SK-N-MC (cell line): Measurements from ENCODE around the gene CFI.

Experiments used
- DNase-seq: peaks from one replicate; pipeline ENCODE4 v3.0.0-alpha.2; 2011; ENCODE audit warnings: low read depth, low spot score
- H3K27ac ChIP-seq: fragments of 200-600 bp; sonication (generic); 2 replicates; pipeline ENCODE4 v1.5.1; 2016; ENCODE audit warnings: mixed run types
- H3K36me3 ChIP-seq: fragments of 200-600 bp; sonication (generic); 2 replicates; pipeline ENCODE4 v1.6.1; 2017; ENCODE audit warnings: antibody characterized with exemption, low read length, mixed read lengths; ENCODE audit not compliant: insufficient read depth
- H3K4me3 ChIP-seq: fragments of 200-600 bp; sonication (generic); 2 replicates; pipeline ENCODE4 v1.5.1; 2016
- H3K9ac ChIP-seq: fragments of 200-600 bp; sonication (generic); 2 replicates; pipeline ENCODE4 v1.8.0; 2017; ENCODE audit warnings: mixed run types, mixed read lengths; ENCODE audit not compliant: insufficient read length
- H3K9me3 ChIP-seq: fragments of 200-600 bp; sonication (generic); 2 replicates; pipeline ENCODE4 v1.6.1; 2017; ENCODE audit warnings: low read depth, mild to moderate bottlenecking, antibody characterized with exemption, low read length, moderate library complexity, mixed read lengths
- EZH2 ChIP-seq: fragments of 200-600 bp; sonication (generic); IDR thresholded peaks from one replicate; pipeline ENCODE4 v1.6.1; 2017; ENCODE audit warnings: antibody characterized with exemption
- FOXP2 ChIP-seq: optimal IDR thresholded peaks from 2 replicates; pipeline ENCODE3; 2011; ENCODE audit warnings: mild to moderate bottlenecking, moderate library complexity; ENCODE audit not compliant: insufficient read depth; ENCODE audit errors: extremely low read length, control extremely low read depth
- POLR2AphosphoS5 ChIP-seq: IDR thresholded peaks from 2 replicates; pipeline ENCODE4 v1.6.1; 2012; ENCODE audit warnings: mild to moderate bottlenecking, low read depth, low read length, borderline replicate concordance

CFI gene

GRCh38 chr4:109764789-109765402, 36.9 kb downstream of the CFI start:
- no peak for DNase-seq
- H3K9me3 ChIP-seq, result no peaks in the 10 kb centered on the region
- TF ChIP-seq FOXP2 (no peak), EZH2 (no peak), POLR2AphosphoS5 (no peak)
- no peaks in the 10 kb centered on the region for H3K36me3 ChIP-seq
- H3K9ac ChIP-seq, result no peak overlapping the region
- H3K27ac ChIP-seq, result no peak overlapping the region
- no peak overlapping the region for H3K4me3 ChIP-seq

GRCh38 chr4:109764376-109764775, 37.4 kb downstream of the CFI start:
- H3K4me3 ChIP-seq, result no peak overlapping the region
- no peaks in the 10 kb centered on the region for H3K36me3 ChIP-seq
- H3K27ac ChIP-seq, result no peak overlapping the region
- DNase-seq, result no peak
- H3K9me3 ChIP-seq, result no peaks in the 10 kb centered on the region
- TF ChIP-seq EZH2 (no peak), FOXP2 (no peak), POLR2AphosphoS5 (no peak)
- H3K9ac ChIP-seq, result no peak overlapping the region

- H3K27ac ChIP-seq, result no peak overlapping the region
- no peak overlapping the region for H3K4me3 ChIP-seq
- no peaks in the 10 kb centered on the region for H3K36me3 ChIP-seq
- H3K9me3 ChIP-seq, result no peaks in the 10 kb centered on the region
- TF ChIP-seq EZH2, result no peak
- TF ChIP-seq POLR2AphosphoS5, result no peak
- TF ChIP-seq FOXP2, result no peak
- no peak for DNase-seq
- H3K9ac ChIP-seq, result no peak overlapping the region
These were observed 41.1 kb downstream of the CFI start for GRCh38 chr4:109760682-109761081.

- TF ChIP-seq FOXP2 (no peak), POLR2AphosphoS5 (no peak), EZH2 (no peak)
- H3K9ac ChIP-seq, result no peak overlapping the region
- no peak overlapping the region for H3K4me3 ChIP-seq
- DNase-seq, result no peak
- H3K36me3 ChIP-seq, result no peaks in the 10 kb centered on the region
- H3K27ac ChIP-seq, result no peak overlapping the region
- no peaks in the 10 kb centered on the region for H3K9me3 ChIP-seq
These were observed 46.1 kb downstream of the CFI start for GRCh38 chr4:109755656-109756055.

GRCh38 chr4:109754093-109754857, 47.5 kb downstream of the CFI start:
- no peak for TF ChIP-seq POLR2AphosphoS5
- TF ChIP-seq FOXP2, result no peak
- TF ChIP-seq EZH2, result no peak
- H3K4me3 ChIP-seq, result no peak overlapping the region

GRCh38 chr4:109752525-109752924, 49.3 kb downstream of the CFI start:
- Histone ChIP-seq H3K4me3 (no peak overlapping the region), H3K27ac (no peak overlapping the region), H3K9me3 (no peaks in the 10 kb centered on the region), H3K9ac (no peak overlapping the region), H3K36me3 (no peaks in the 10 kb centered on the region)
- no peak for DNase-seq
- no peak for TF ChIP-seq POLR2AphosphoS5
- TF ChIP-seq FOXP2, result no peak
- TF ChIP-seq EZH2, result no peak

More at GRCh38 chr4:109754093-109754857, 47.5 kb downstream of the CFI start:
- Histone ChIP-seq H3K36me3 (no peaks in the 10 kb centered on the region), H3K9ac (no peak overlapping the region), H3K27ac (no peak overlapping the region), H3K9me3 (no peaks in the 10 kb centered on the region)
- no peak for DNase-seq

GRCh38 chr4:109751852-109752251, 49.9 kb downstream of the CFI start:
- H3K27ac ChIP-seq, result no peak overlapping the region
- H3K36me3 ChIP-seq, result no peaks in the 10 kb centered on the region
- no peak overlapping the region for H3K9ac ChIP-seq
- DNase-seq, result no peak
- H3K9me3 ChIP-seq, result no peaks in the 10 kb centered on the region
- TF ChIP-seq POLR2AphosphoS5 (no peak), EZH2 (no peak), FOXP2 (no peak)
- no peak overlapping the region for H3K4me3 ChIP-seq

- TF ChIP-seq EZH2, result no peak
- TF ChIP-seq POLR2AphosphoS5, result no peak
- TF ChIP-seq FOXP2, result no peak
- Histone ChIP-seq H3K36me3 (no peaks in the 10 kb centered on the region), H3K9me3 (no peaks in the 10 kb centered on the region), H3K27ac (no peak overlapping the region), H3K4me3 (no peak overlapping the region), H3K9ac (no peak overlapping the region)
- DNase-seq, result no peak
These were observed 51.1 kb downstream of the CFI start for GRCh38 chr4:109750652-109751244.
